Mesothelial cell of epicardium (in vitro differentiated cells): Measurements from ENCODE around the gene B4GALT5. TPM values are rescaled to one million over a fixed set of nuclear protein-coding genes. Genes with fewer than 3 reads are reported as not detected.

Experiments used
- DNase-seq, 2 experiments: peaks; one replicate each; pipeline ENCODE4 v3.0.0; 2021; ENCODE audit warnings: low spot score in 2 of 2; ENCODE audit not compliant: unreplicated experiment in 2 of 2
- H3K27ac Mint-ChIP-seq: 2 replicates; pipeline ENCODE4 v1.8.0; 2021; ENCODE audit warnings: mixed read lengths
- H3K27me3 Mint-ChIP-seq: 2 replicates; pipeline ENCODE4 v1.8.0; 2021; ENCODE audit warnings: low read depth, mixed read lengths
- H3K36me3 Mint-ChIP-seq: 2 replicates; pipeline ENCODE4 v1.8.0; 2021; ENCODE audit warnings: mixed read lengths
- H3K4me1 Mint-ChIP-seq: 2 replicates; pipeline ENCODE4 v1.8.0; 2021; ENCODE audit warnings: mixed read lengths
- H3K4me3 Mint-ChIP-seq: 2 replicates; pipeline ENCODE4 v1.8.0; 2021; ENCODE audit warnings: mild to moderate bottlenecking, moderate library complexity, mixed read lengths
- H3K9me3 Mint-ChIP-seq: 2 replicates; pipeline ENCODE4 v1.8.0; 2021; ENCODE audit warnings: mixed read lengths
- total RNA-seq: library from RNA; stranded (reverse); gene quantifications from 3 replicates; pipeline ENCODE4 v1.2.1, GENCODE V29; 2021
- TF ChIP-seq, protein P1 (sequence below): fragments of 200-600 bp; sonication (generic); IDR thresholded peaks from one replicate; pipeline ENCODE4 v1.5.0; 2021; ENCODE audit warnings: antibody characterized with exemption; ENCODE audit not compliant: unreplicated experiment

Gene B4GALT5
- total RNA-seq, 1 donor from 2014 or later: 52.6 TPM

GRCh38 chr20:49635866-49636265, 77.8 kb downstream of the B4GALT5 start:
- no peak overlapping the region for H3K27ac Mint-ChIP-seq
- H3K9me3 Mint-ChIP-seq: no peaks in the 10 kb centered on the region
- H3K36me3 Mint-ChIP-seq: peaks cover 33% of the 10 kb centered on the region
- H3K4me3 Mint-ChIP-seq: no peak overlapping the region
- DNase-seq: no peak
- TF ChIP-seq, protein P1, sequence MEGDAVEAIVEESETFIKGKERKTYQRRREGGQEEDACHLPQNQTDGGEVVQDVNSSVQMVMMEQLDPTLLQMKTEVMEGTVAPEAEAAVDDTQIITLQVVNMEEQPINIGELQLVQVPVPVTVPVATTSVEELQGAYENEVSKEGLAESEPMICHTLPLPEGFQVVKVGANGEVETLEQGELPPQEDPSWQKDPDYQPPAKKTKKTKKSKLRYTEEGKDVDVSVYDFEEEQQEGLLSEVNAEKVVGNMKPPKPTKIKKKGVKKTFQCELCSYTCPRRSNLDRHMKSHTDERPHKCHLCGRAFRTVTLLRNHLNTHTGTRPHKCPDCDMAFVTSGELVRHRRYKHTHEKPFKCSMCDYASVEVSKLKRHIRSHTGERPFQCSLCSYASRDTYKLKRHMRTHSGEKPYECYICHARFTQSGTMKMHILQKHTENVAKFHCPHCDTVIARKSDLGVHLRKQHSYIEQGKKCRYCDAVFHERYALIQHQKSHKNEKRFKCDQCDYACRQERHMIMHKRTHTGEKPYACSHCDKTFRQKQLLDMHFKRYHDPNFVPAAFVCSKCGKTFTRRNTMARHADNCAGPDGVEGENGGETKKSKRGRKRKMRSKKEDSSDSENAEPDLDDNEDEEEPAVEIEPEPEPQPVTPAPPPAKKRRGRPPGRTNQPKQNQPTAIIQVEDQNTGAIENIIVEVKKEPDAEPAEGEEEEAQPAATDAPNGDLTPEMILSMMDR: no peak
- no peaks in the 10 kb centered on the region for H3K4me1 Mint-ChIP-seq
- H3K27me3 Mint-ChIP-seq: no peaks in the 10 kb centered on the region

DNA sequence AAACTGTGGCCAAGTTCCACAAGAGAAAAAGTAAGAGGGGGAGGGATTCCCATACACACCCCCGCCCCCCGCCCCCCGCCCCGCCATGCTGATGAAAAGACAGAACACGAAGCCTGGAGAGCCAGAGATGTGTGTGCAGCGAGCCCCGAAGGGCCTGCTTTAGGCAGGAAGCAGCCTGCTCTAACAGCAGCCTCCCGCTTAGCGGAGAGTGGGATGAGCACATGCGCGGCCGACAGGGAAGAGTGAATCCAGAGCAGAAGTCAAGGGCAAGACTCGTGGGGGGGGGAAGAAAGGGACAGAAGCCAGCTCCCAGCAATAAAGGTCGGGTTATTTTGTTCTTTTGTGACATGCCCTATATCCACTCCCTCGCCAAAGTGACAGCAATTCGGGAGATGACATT, 78.5 kb downstream of the B4GALT5 start:
- TF ChIP-seq, protein P1: no peak
- no peak for DNase-seq
- H3K27me3 Mint-ChIP-seq: no peaks in the 10 kb centered on the region
- no peaks in the 10 kb centered on the region for H3K9me3 Mint-ChIP-seq
- no peak overlapping the region for H3K4me3 Mint-ChIP-seq
- H3K27ac Mint-ChIP-seq: no peak overlapping the region
- H3K4me1 Mint-ChIP-seq: no peaks in the 10 kb centered on the region
- H3K36me3 Mint-ChIP-seq: peaks cover 29% of the 10 kb centered on the region

GRCh38 chr20:49634116-49634515, 79.6 kb downstream of the B4GALT5 start:
- Mint-ChIP-seq H3K4me1 (no peaks in the 10 kb centered on the region), H3K4me3 (no peak overlapping the region), H3K27ac (no peak overlapping the region), H3K9me3 (peaks cover 7% of the 10 kb centered on the region), H3K27me3 (no peaks in the 10 kb centered on the region), H3K36me3 (peaks cover 28% of the 10 kb centered on the region)
- TF ChIP-seq, protein P1: no peak
- no peak for DNase-seq

GRCh38 chr20:49633643-49634042, 80.0 kb downstream of the B4GALT5 start:
- Mint-ChIP-seq H3K27me3 (no peaks in the 10 kb centered on the region), H3K9me3 (peaks cover 9% of the 10 kb centered on the region), H3K36me3 (peaks cover 28% of the 10 kb centered on the region), H3K4me1 (no peaks in the 10 kb centered on the region), H3K4me3 (no peak overlapping the region), H3K27ac (no peak overlapping the region)
- TF ChIP-seq, protein P1: no peak
- DNase-seq: no peak

- H3K27ac Mint-ChIP-seq: no peak overlapping the region
- peaks cover 10% of the 10 kb centered on the region for H3K9me3 Mint-ChIP-seq
- H3K4me1 Mint-ChIP-seq: no peaks in the 10 kb centered on the region
- H3K4me3 Mint-ChIP-seq: no peak overlapping the region
- no peak for DNase-seq
- TF ChIP-seq, protein P1: no peak
- H3K36me3 Mint-ChIP-seq: peaks cover 28% of the 10 kb centered on the region
- no peaks in the 10 kb centered on the region for H3K27me3 Mint-ChIP-seq
Observed at GRCh38 chr20:49633023-49633422, 80.7 kb downstream of the B4GALT5 start.

GRCh38 chr20:49631856-49632418, 81.7 kb downstream of the B4GALT5 start:
- Mint-ChIP-seq H3K27ac (no peak overlapping the region), H3K9me3 (peaks cover 10% of the 10 kb centered on the region), H3K36me3 (peaks cover 28% of the 10 kb centered on the region), H3K4me1 (no peaks in the 10 kb centered on the region), H3K27me3 (no peaks in the 10 kb centered on the region), H3K4me3 (no peak overlapping the region)
- TF ChIP-seq, protein P1: no peak
- no peak for DNase-seq
